ENCODE data around the gene PDK2. TPM values are rescaled to one million over a fixed set of nuclear protein-coding genes. Genes with fewer than 3 reads are reported as not detected.
"Not testable (repeated sequence)": the region's sequence is repeated elsewhere in the genome, so short reads cannot be mapped to it uniquely, and the experiment has no call there.

Gene PDK2
- total RNA-seq, 6 experiments from 2014 or later: 26.6 to 35.6 (median 29.6) TPM

DNA sequence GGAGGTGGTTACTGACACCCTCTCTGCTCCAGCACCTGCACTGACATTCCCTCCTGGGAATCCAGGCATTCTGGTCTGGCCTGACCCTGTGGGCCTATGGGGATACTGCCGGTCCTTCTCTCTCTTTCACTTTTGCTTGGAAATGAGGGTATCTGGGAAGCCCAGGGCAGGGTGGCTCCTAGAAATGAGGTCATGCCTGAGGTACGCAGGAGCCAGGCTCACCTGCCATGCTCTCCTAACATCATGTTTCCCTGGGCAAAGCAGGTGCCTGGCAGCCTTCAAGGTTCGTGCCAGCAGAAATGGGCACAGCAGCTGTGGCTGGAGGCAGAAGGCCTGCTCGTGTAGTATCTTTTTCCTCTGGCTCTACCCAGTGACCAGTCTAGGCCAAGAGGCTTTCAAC lies 35.9 kb upstream of the PDK2 start:
- H3K4me3 Mint-ChIP-seq: peak overlapping the region; percentile 95
- DNase-seq: no peak
- H3K36me3 Mint-ChIP-seq (ENCODE audit: low read depth): peaks cover 35% of the 10 kb centered on the region
- TF ChIP-seq, protein P1, sequence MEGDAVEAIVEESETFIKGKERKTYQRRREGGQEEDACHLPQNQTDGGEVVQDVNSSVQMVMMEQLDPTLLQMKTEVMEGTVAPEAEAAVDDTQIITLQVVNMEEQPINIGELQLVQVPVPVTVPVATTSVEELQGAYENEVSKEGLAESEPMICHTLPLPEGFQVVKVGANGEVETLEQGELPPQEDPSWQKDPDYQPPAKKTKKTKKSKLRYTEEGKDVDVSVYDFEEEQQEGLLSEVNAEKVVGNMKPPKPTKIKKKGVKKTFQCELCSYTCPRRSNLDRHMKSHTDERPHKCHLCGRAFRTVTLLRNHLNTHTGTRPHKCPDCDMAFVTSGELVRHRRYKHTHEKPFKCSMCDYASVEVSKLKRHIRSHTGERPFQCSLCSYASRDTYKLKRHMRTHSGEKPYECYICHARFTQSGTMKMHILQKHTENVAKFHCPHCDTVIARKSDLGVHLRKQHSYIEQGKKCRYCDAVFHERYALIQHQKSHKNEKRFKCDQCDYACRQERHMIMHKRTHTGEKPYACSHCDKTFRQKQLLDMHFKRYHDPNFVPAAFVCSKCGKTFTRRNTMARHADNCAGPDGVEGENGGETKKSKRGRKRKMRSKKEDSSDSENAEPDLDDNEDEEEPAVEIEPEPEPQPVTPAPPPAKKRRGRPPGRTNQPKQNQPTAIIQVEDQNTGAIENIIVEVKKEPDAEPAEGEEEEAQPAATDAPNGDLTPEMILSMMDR (IDR thresholded peaks at IDR 0.05): no peak
- H3K27me3 Mint-ChIP-seq (ENCODE audit: insufficient read depth): peaks cover 14% of the 10 kb centered on the region
- H3K4me1 Mint-ChIP-seq (ENCODE audit: low read depth): peaks cover 83% of the 10 kb centered on the region
- peak overlapping the region; percentile 99 for H3K27ac Mint-ChIP-seq
- no peaks in the 10 kb centered on the region for H3K9me3 Mint-ChIP-seq

DNA sequence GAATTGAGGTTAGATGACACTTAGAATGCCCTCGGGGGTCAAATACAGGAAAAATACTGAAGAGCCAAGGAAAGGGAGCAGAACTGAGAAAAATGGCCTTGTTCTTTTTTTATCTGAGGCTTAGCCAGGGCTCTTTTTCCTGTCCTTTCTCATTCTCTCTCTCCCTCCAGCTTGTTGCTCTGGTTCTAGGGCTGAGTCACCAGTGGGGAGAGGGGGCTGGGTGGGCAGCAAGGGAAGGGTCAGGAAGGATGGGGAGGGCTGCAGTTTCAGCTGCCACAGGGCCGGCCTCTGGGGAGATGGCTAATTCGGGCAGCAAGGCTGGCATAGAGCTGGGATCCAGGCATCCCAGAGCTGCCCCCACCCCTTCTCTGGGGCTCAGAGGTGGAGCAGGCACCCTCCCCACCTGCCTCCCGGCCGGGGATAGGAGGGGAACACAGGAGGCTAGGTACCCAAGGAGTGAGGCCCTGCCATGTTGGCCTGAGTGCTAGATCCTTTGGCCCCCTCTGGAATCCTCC lies 35.3 kb upstream of the PDK2 start:
- Mint-ChIP-seq H3K9me3 (no peaks in the 10 kb centered on the region), H3K4me1 (ENCODE audit: low read depth) (peaks cover 85% of the 10 kb centered on the region), H3K27ac (peak overlapping the region; percentile 99), H3K27me3 (ENCODE audit: insufficient read depth) (peaks cover 14% of the 10 kb centered on the region), H3K4me3 (peak overlapping the region; percentile 95), H3K36me3 (ENCODE audit: low read depth) (peaks cover 35% of the 10 kb centered on the region)
- no peak for DNase-seq
- TF ChIP-seq, protein P1 (IDR thresholded peaks at IDR 0.05): no peak

DNA sequence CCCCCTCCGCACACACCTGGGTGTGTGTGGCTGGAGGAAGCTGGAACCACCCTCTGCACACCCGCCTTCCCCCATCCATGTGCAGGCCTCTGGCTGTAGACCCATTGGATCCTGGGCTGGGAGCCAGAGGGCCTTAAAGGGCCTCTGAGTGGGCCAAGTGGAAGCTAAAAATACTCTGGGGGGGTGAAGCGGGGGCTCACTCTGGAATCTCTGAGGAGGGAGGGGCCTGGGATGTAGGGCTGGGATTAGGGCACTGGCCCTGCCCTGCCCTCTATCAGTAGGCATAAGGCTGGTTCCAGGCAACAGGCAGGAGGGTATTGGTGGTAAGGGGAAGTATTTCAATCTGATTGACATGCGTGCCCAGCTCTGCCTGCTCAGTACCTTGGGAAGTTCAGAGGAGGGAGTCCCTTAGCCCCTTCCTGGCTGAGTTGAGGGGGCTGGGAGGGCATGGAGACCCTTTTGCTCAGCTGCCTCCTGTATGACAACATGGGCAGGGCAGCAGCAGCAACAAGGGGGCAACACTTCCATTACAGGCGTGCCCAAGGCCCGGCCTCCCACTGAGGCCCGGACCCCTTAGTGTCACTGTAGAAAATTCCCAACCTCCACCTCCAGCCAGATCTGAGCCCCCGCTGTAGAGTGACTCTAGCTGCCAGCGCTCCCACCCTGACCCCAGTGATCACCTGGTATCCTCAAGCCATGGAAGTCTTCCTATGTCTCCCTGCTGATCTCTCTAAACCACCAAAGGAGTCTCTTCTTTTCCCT lies 34.0 kb upstream of the PDK2 start:
- peak overlapping the region; percentile 99 for H3K27ac Mint-ChIP-seq
- H3K4me1 Mint-ChIP-seq (ENCODE audit: low read depth): peaks cover 90% of the 10 kb centered on the region
- H3K27me3 Mint-ChIP-seq (ENCODE audit: insufficient read depth): peaks cover 12% of the 10 kb centered on the region
- TF ChIP-seq, protein P1 (IDR thresholded peaks at IDR 0.05): no peak
- H3K9me3 Mint-ChIP-seq: no peaks in the 10 kb centered on the region
- H3K36me3 Mint-ChIP-seq (ENCODE audit: low read depth): peaks cover 42% of the 10 kb centered on the region
- H3K4me3 Mint-ChIP-seq: peak overlapping the region; percentile 95
- DNase-seq: peak; percentile 62

DNA sequence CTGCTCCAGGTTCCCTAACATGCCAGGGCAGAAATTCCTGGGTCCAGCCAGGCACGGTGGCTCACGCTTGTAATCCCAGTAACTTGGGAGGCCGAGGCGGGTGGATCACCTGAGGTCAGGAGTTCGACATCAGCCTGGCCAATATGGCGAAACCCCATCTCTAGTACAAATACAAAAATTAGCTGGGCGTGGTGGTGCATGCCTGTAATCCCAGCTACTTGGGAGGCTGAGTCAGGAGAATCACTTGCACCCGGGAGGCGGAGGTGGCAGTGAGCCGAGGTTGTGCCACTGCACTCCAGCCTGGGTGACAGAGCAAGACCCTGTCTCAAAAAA lies 33.5 kb upstream of the PDK2 start:
- H3K4me3 Mint-ChIP-seq: peak overlapping the region; percentile 95
- H3K27ac Mint-ChIP-seq: peak overlapping the region; percentile 99
- peaks cover 45% of the 10 kb centered on the region for H3K36me3 Mint-ChIP-seq (ENCODE audit: low read depth)

DNA sequence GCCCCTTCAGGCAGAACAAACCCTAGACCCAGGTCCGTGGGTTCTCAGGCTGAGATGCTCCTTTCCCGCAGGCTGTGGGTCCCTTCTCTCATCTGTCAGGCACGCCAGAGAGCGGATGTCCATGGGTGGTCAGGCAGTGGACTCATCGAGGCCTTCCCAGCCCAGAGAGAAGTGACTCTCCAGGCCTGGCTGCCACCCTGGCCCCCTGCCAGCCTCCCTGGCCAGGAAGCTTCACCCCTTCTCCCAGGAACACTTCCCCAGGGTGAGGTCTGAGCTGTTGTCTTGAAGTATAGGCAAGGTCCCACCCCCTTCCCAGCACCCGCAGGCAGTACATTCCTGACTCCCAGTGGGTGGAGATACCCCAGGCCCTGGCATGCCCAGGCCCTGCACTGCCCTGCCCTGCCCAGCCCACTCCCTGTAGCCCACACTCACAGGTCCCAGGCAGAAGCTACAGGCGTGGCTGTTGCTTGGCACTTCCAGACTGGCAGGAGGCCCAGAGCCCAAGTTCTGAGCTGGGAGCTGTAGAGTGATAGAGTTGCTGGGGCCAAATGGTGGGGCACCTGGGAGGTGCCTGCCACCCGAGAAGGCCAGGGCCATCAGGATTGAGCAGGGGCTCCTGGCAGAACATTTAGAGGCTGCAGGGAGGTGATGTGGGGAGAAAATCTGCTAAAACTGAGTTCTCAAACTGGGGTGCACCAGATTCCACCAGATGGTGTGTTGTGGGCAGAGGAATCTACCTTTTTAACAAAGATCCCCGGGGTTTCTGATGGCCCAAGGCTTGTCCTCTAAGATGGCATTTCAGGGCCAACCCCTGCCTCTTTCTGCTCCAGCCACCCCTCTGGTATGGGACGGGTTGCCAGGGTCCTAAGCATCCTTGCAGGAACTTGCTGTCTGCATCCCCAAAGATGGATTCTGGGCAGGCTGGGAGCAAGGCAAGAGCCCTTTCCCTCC lies 32.6 kb upstream of the PDK2 start:
- H3K9me3 Mint-ChIP-seq: no peaks in the 10 kb centered on the region
- TF ChIP-seq, protein P1 (IDR thresholded peaks at IDR 0.05): no peak
- DNase-seq: peak; percentile 92
- peaks cover 93% of the 10 kb centered on the region for H3K4me1 Mint-ChIP-seq (ENCODE audit: low read depth)
- peaks cover 36% of the 10 kb centered on the region for H3K36me3 Mint-ChIP-seq (ENCODE audit: low read depth)
- peak overlapping the region; percentile 99 for H3K27ac Mint-ChIP-seq
- H3K4me3 Mint-ChIP-seq: peak overlapping the region; percentile 95
- H3K27me3 Mint-ChIP-seq (ENCODE audit: insufficient read depth): peaks cover 3% of the 10 kb centered on the region

More for the DNA sequence above, 33.5 kb upstream of the PDK2 start:
- DNase-seq; H3K9me3 Mint-ChIP-seq; H3K27me3 Mint-ChIP-seq (ENCODE audit: insufficient read depth): not testable (repeated sequence)
- H3K4me1 Mint-ChIP-seq (ENCODE audit: low read depth): peaks cover 95% of the 10 kb centered on the region
